Measurements from ENCODE around the gene CHMP1B.

Gene CHMP1B

GRCh38 chr18:11851146-11851805 lies at the start of gene CHMP1B:
TSS of gene CHMP1B (plus strand) at chr18:11851413. CDS start at chr18:11851512, 99 bp downstream.
- peak; percentile 98 for DNase-seq

- DNase-seq = no peak
These were observed 49.6 kb upstream of the CHMP1B start for GRCh38 chr18:11801573-11801972.

GRCh38 chr18:11802158-11802557 lies 49.1 kb upstream of the CHMP1B start:
- DNase-seq = no peak

GRCh38 chr18:11802586-11802985 lies 48.6 kb upstream of the CHMP1B start:
- no peak for DNase-seq

- no peak for DNase-seq
These were observed 44.0 kb upstream of the CHMP1B start for GRCh38 chr18:11807233-11807632.

GRCh38 chr18:11808001-11808855 lies 43.0 kb upstream of the CHMP1B start:
- DNase-seq = no peak

GRCh38 chr18:11809895-11810294 lies 41.3 kb upstream of the CHMP1B start:
- DNase-seq = no peak

- no peak for DNase-seq
These were observed 40.8 kb upstream of the CHMP1B start for GRCh38 chr18:11810379-11810778.

- no peak for DNase-seq
These were observed 40.2 kb upstream of the CHMP1B start for GRCh38 chr18:11811009-11811408.

- DNase-seq = no peak
These were observed 34.0 kb upstream of the CHMP1B start for GRCh38 chr18:11817229-11817628.

GRCh38 chr18:11818486-11819203 lies 32.6 kb upstream of the CHMP1B start:
- no peak for DNase-seq

GRCh38 chr18:11819938-11820337 lies 31.3 kb upstream of the CHMP1B start:
- DNase-seq = no peak

- DNase-seq = no peak
These were observed 30.5 kb upstream of the CHMP1B start for GRCh38 chr18:11820697-11821096.

- no peak for DNase-seq
These were observed 30.0 kb upstream of the CHMP1B start for GRCh38 chr18:11821208-11821607.

GRCh38 chr18:11821643-11822237 lies 29.5 kb upstream of the CHMP1B start:
- no peak for DNase-seq

- DNase-seq = no peak
These were observed 27.7 kb upstream of the CHMP1B start for GRCh38 chr18:11823545-11823944.

GRCh38 chr18:11826836-11827235 lies 24.4 kb upstream of the CHMP1B start:
- no peak for DNase-seq

GRCh38 chr18:11828786-11829432 lies 22.3 kb upstream of the CHMP1B start:
- no peak for DNase-seq

GRCh38 chr18:11830585-11830984 lies 20.6 kb upstream of the CHMP1B start:
- no peak for DNase-seq

- DNase-seq = no peak
These were observed 19.3 kb upstream of the CHMP1B start for GRCh38 chr18:11831921-11832320.

GRCh38 chr18:11834772-11835171 lies 16.4 kb upstream of the CHMP1B start:
- DNase-seq = no peak

GRCh38 chr18:11839556-11839955 lies 11.7 kb upstream of the CHMP1B start:
- DNase-seq = no peak

GRCh38 chr18:11840493-11840892 lies 10.7 kb upstream of the CHMP1B start:
- DNase-seq = no peak
